Ascending aorta (tissue), 2 donors: ENCODE data around the gene FIBIN. TPM values are rescaled to one million over a fixed set of nuclear protein-coding genes. Genes with fewer than 3 reads are reported as not detected.

Experiments used
- DNase-seq, 2 donors: peaks; one replicate each; pipeline ENCODE4 v3.0.0-alpha.2; 2019; ENCODE audit warnings: low spot score in 2 of 2
- H3K27ac ChIP-seq, 2 donors: fragments of 200-600 bp; sonication (generic); one replicate each; pipeline ENCODE4 v1.5.1; 2016 to 2017; ENCODE audit warnings: mild to moderate bottlenecking in 1 of 2
- H3K27me3 ChIP-seq: fragments of 200-600 bp; sonication (generic); one replicate; pipeline ENCODE4 v1.5.1; 2017
- H3K36me3 ChIP-seq, 2 donors: fragments of 200-600 bp; sonication (generic); one replicate each; pipeline ENCODE4 v1.5.1; 2016
- H3K4me1 ChIP-seq, 2 donors: fragments of 200-600 bp; sonication (generic); one replicate each; pipeline ENCODE4 v1.5.1; 2016 to 2017; ENCODE audit warnings: mild to moderate bottlenecking in 1 of 2
- H3K4me3 ChIP-seq, 2 donors: fragments of 200-600 bp; sonication (generic); one replicate each; pipeline ENCODE4 v1.5.1; 2016 to 2017; ENCODE audit warnings: mild to moderate bottlenecking in 1 of 2
- H3K9me3 ChIP-seq, 2 donors: fragments of 200-600 bp; sonication (generic); one replicate each; pipeline ENCODE4 v1.5.1; 2016
- intact Hi-C: fragments of 100-400 bp; cut with DNase I; formaldehyde crosslinking; loops from one replicate; pipeline ENCODE4 v1.15.1; 2023
- total RNA-seq: library from RNA; depleted of rRNA; stranded (reverse); fragments of >200 nt; gene quantifications from one replicate; pipeline ENCODE4 v1.1.0, GENCODE V29; 2016
- TF ChIP-seq, protein P1 (sequence below), 3 experiments: fragments of 200-600 bp in 2 of 3; fragments of 450-650 bp in 1 of 3; sonication (generic) in 2 of 3; IDR thresholded peaks; one replicate each; pipeline ENCODE4 v1.5.1; 2016 to 2019; ENCODE audit warnings: antibody characterized with exemption in 3 of 3, mild to moderate bottlenecking in 1 of 3, moderate library complexity in 1 of 3

FIBIN gene
- total RNA-seq, 1 donor from 2014 or later, result 59.1 TPM

DNA sequence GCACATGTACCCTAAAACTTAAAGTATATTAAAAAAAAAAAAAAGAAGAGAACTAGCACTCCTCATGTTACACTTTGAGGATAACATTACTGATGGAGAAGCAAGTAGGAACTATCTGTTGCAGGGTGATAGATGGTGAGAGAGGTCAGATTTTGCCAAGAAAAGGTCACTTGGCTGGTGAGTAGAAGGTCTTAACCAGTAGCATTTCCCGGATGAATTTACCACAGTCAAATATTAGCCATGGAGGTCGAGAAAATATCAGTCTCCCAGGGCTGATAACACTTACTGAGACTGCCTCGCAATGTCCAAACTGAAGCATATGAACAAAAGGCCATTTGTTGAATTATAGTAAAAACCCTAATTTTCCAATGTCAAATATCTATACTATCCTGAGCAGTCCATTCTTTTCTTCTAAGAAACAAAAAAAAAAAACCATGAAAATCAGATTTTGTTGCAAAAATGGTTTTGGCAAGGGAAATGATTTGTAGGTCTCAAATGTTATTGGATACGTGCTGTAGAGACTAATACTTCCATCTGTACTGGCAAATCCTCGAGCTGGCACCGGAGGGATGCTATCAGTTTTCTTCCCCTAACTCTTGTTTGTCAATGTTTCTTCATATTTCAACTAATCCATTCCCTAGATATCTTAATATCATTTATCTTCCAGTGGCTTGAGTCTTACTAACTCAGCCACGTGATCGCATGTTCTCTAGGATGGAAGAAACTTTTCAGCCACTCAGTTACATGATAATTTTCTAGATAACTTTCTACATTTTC, 32.2 kb downstream of the FIBIN start:
- Histone ChIP-seq H3K9me3 (no peaks in the 10 kb centered on the region), H3K36me3 (no peaks in the 10 kb centered on the region), H3K4me1 (peaks cover 0 to 15% of the 10 kb centered on the region in 2 donors), H3K4me3 (no peak overlapping the region), H3K27ac (no peak overlapping the region), H3K27me3 (no peaks in the 10 kb centered on the region)
- intact Hi-C loops, result no loop called here
- TF ChIP-seq, protein P1, sequence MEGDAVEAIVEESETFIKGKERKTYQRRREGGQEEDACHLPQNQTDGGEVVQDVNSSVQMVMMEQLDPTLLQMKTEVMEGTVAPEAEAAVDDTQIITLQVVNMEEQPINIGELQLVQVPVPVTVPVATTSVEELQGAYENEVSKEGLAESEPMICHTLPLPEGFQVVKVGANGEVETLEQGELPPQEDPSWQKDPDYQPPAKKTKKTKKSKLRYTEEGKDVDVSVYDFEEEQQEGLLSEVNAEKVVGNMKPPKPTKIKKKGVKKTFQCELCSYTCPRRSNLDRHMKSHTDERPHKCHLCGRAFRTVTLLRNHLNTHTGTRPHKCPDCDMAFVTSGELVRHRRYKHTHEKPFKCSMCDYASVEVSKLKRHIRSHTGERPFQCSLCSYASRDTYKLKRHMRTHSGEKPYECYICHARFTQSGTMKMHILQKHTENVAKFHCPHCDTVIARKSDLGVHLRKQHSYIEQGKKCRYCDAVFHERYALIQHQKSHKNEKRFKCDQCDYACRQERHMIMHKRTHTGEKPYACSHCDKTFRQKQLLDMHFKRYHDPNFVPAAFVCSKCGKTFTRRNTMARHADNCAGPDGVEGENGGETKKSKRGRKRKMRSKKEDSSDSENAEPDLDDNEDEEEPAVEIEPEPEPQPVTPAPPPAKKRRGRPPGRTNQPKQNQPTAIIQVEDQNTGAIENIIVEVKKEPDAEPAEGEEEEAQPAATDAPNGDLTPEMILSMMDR (IDR thresholded peaks at IDR 0.05), result no peak
- DNase-seq, result no peak

DNA sequence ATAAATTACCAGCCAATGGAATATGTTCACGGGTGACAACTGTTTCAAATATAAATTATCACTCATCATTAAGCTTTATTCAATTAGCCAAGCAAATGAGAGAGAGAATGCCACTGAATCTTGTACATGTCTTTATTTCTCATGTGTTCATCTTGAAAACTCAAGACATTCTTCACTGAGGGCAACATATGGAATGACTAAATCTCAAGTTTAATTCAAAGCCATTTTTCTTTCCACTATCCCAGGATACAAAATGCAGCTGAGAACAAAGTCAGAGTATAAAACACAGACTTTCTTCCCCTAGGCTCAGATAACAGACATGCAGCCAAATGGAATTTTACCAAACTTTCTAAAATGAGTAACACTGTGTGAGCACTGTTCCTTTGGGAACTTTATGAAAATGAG, 34.7 kb downstream of the FIBIN start:
- DNase-seq, result no peak
- peak overlapping the region; percentile 43 to 75 for H3K27ac ChIP-seq
- intact Hi-C loops, result no loop called here
- TF ChIP-seq, protein P1 (IDR thresholded peaks at IDR 0.05), result no peak
- no peaks in the 10 kb centered on the region for H3K36me3 ChIP-seq
- H3K4me1 ChIP-seq, result peaks cover 0 to 14% of the 10 kb centered on the region in 2 donors
- H3K9me3 ChIP-seq, result no peaks in the 10 kb centered on the region
- no peak overlapping the region for H3K4me3 ChIP-seq
- no peaks in the 10 kb centered on the region for H3K27me3 ChIP-seq

DNA sequence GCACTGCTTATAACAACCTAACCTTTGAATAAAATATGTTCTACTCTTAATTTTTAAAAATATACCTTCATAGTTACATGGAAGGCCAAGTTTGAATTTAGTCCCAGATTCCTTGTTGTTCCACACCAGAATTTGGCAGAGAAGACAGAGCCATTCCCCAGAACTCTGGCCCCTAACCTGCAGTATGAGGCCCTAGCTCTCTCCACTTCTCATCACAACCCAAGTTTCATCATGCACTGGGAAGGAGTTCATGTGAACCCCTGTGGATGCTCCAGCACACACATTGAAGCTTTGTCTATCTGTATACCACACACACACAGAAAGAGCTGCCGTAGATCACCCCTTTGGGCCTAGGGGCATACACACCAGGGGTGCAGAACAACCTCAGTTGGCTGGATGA, 36.1 kb downstream of the FIBIN start:
- H3K27ac ChIP-seq, result peak overlapping the region; percentile 32 to 34
- peaks cover 0 to 7% of the 10 kb centered on the region in 2 donors for H3K9me3 ChIP-seq
- no peak overlapping the region for H3K4me3 ChIP-seq
- H3K36me3 ChIP-seq, result no peaks in the 10 kb centered on the region
- TF ChIP-seq, protein P1 (IDR thresholded peaks at IDR 0.05), result no peak
- DNase-seq, result no peak
- peaks cover 0 to 14% of the 10 kb centered on the region in 2 donors for H3K4me1 ChIP-seq
- intact Hi-C loops, result no loop called here
- H3K27me3 ChIP-seq, result no peaks in the 10 kb centered on the region

DNA sequence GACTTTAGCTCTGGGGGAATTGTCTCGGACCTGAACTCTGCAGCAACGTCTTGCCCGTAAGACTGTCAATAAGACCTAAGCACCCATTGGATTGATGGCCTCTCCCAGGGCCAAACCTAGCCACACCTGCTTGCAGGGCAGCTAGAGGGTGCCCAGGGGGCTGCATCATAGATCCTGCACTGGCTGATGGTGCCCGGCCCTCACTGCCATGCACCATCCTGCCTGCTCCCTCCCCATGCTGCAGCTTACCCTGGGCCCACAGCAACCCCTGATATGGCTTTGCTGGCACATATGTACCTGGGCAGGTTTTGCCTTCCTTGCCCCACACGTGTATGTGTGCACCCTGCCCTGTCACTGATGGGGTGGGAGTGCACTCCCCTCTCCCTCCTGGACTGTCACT, 37.8 kb downstream of the FIBIN start:
- Histone ChIP-seq H3K4me3 (no peak overlapping the region), H3K4me1 (peaks cover 0 to 14% of the 10 kb centered on the region in 2 donors), H3K9me3 (peaks cover 0 to 25% of the 10 kb centered on the region in 2 donors), H3K27me3 (no peaks in the 10 kb centered on the region), H3K36me3 (no peaks in the 10 kb centered on the region), H3K27ac (no peak overlapping the region)
- intact Hi-C loops, result no loop called here
- TF ChIP-seq, protein P1 (IDR thresholded peaks at IDR 0.05), result no peak
- no peak for DNase-seq

DNA sequence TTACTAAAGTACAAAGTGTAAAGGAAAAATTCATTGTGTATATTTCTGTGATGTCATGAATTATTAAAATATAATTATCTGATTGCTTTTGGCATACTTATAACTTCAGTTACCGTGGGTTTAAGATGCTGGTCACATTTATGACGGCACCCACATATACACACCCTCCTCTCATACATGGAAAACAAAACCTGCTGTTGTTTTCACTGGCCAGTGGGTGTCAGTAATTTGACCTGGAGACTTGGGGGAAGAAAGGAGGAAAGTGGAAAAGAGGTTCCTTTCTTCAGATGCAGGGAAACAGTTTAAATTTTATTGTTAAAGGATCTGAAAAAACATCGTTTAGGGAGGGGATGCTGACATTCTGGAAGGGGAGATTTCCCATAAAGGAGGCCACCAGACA, 46.0 kb downstream of the FIBIN start:
- Histone ChIP-seq H3K27ac (peak overlapping the region; percentile 9 to 42), H3K36me3 (no peaks in the 10 kb centered on the region), H3K4me1 (no peaks in the 10 kb centered on the region), H3K4me3 (no peak overlapping the region), H3K9me3 (peaks cover 0 to 19% of the 10 kb centered on the region in 2 donors), H3K27me3 (no peaks in the 10 kb centered on the region)
- no peak for DNase-seq
- intact Hi-C loops, result no loop called here
- TF ChIP-seq, protein P1 (IDR thresholded peaks at IDR 0.05), result no peak
